Spleen (tissue), 11 donors: Measurements from ENCODE around the gene ANKRD31. TPM values are rescaled to one million over a fixed set of nuclear protein-coding genes. Genes with fewer than 3 reads are reported as not detected.

Experiments used
- DNase-seq: peaks from one replicate; pipeline ENCODE4 v3.0.0-alpha.2; 2020
- H3K27ac ChIP-seq, 8 donors: fragments of 200-600 bp; sonication (generic) in 7 of 8; 1 replicate in 4 of 8; 2 replicates in 4 of 8; pipeline versions ENCODE4 v1.5.0 to v1.8.0; 2016 to 2021; ENCODE audit warnings: inconsistent platforms in 4 of 8, mild to moderate bottlenecking in 4 of 8, moderate library complexity in 1 of 8
- H3K27me3 ChIP-seq, 7 donors: fragments of 200-600 bp; sonication (generic) in 6 of 7; replicated peaks in 1 of 7; 1 replicate in 4 of 7; 2 replicates in 3 of 7; pipeline versions ENCODE4 v1.5.0 to v1.8.0; 2016 to 2021; ENCODE audit warnings: inconsistent platforms in 3 of 7, mild to moderate bottlenecking in 1 of 7
- H3K36me3 ChIP-seq, 6 donors: fragments of 200-600 bp; sonication (generic) in 5 of 6; 1 replicate in 4 of 6; 2 replicates in 2 of 6; pipeline versions ENCODE4 v1.5.0 to v1.8.0; 2016 to 2021; ENCODE audit warnings: inconsistent platforms in 2 of 6
- H3K4me1 ChIP-seq, 6 donors: fragments of 200-600 bp; sonication (generic) in 5 of 6; 1 replicate in 3 of 6; 2 replicates in 3 of 6; pipeline versions ENCODE4 v1.5.0 to v1.8.0; 2016 to 2021; ENCODE audit warnings: inconsistent platforms in 3 of 6
- H3K4me3 ChIP-seq, 8 donors: fragments of 200-600 bp; sonication (generic) in 7 of 8; 1 replicate in 4 of 8; 2 replicates in 4 of 8; pipeline versions ENCODE4 v1.5.0 to v1.8.0; 2016 to 2021; ENCODE audit warnings: inconsistent platforms in 4 of 8, mild to moderate bottlenecking in 4 of 8, moderate library complexity in 2 of 8
- H3K9me3 ChIP-seq, 8 donors: fragments of 200-600 bp; sonication (generic) in 7 of 8; 1 replicate in 4 of 8; 2 replicates in 4 of 8; pipeline versions ENCODE4 v1.5.0 to v1.8.0; 2016 to 2021; ENCODE audit warnings: inconsistent platforms in 4 of 8
- CTCF ChIP-seq, 11 experiments: fragments of 200-600 bp in 7 of 11; fragments of 450-650 bp in 4 of 11; sonication (generic) in 4 of 11; IDR thresholded peaks in 8 of 11; conservative IDR thresholded peaks in 3 of 11; 1 replicate in 7 of 11; 2 replicates in 4 of 11; pipeline versions ENCODE4 v1.4.0 to v1.8.0; 2016 to 2021; ENCODE audit warnings: antibody characterized with exemption in 11 of 11, inconsistent platforms in 4 of 11, mild to moderate bottlenecking in 1 of 11
- POLR2A ChIP-seq, 3 donors: fragments of 450-650 bp; IDR thresholded peaks; one replicate each; pipeline ENCODE4 v1.5.1; 2017; ENCODE audit warnings: antibody characterized with exemption in 3 of 3, mild to moderate bottlenecking in 1 of 3
- POLR2AphosphoS5 ChIP-seq, 3 donors: sonication (generic); formaldehyde crosslinking; IDR thresholded peaks; one replicate each; pipeline ENCODE4 v1.5.1; 2017; ENCODE audit warnings: antibody characterized with exemption in 3 of 3
- WGBS, 5 donors: extraction: QIAGEN DNeasy Blood & Tissue Kit in 3 of 5; methylation state at CpG; one replicate each; pipeline versions ENCODE4 v1.1.5 to v1.1.7; 2013 to 2018; 5-methylcytosine and 5-hydroxymethylcytosine counted together
- intact Hi-C: fragments of 100-400 bp; cut with DNase I; formaldehyde crosslinking; loops from one replicate; pipeline ENCODE4 v1.15.0; 2023; ENCODE audit warnings: low total_unique reads
- polyA plus RNA-seq, 3 donors: library from polyadenylated mRNA; stranded (reverse); fragments of 200-250 nt; gene quantifications; one replicate each; pipeline ENCODE4 v1.2.1, GENCODE V29; 2013
- total RNA-seq, 7 donors: library from RNA; depleted of rRNA in 3 of 7; stranded (reverse); fragments of >200 nt in 3 of 7; fragmentation: NEBNext Ultra II Directional in 4 of 7; extraction: Animal tissue kit (Norgen Biotek cat#: 25700) in 4 of 7; gene quantifications; one replicate each; pipeline versions ENCODE4 v1.1.0 to v1.2.1, GENCODE V29; 2016 to 2021
- donor health status: healthy with polysubstance abuse.
- donor health status: DM: no; HTN: no; CAD: no; lungs with moderate emphysema.
- donor health status: DM: no; HTN: no; CAD: no.
- donor health status: Bipolar disorder and iron deficiency.
- donor health status: healthy.
- donor health status: DM: no; HTN: no; CAD: no.
- donor health status: DM: yes; HTN: yes; CAD: no.

The ANKRD31 gene
- total and polyA plus RNA-seq, 10 donors, result 0.03 to 0.51 (median 0.22) TPM

GRCh38 chr5:75243100-75243499 is 6.4 kb upstream of the ANKRD31 start:
- TF ChIP-seq POLR2A (IDR thresholded peaks at IDR 0.05) (no peak), POLR2AphosphoS5 (IDR thresholded peaks at IDR 0.05) (no peak), CTCF (IDR thresholded peaks at IDR 0.05 in 8 of 11, conservative IDR thresholded peaks at IDR 0.05 in 3 of 11) (no peak)
- no peak overlapping the region for H3K4me3 ChIP-seq
- no peak for DNase-seq
- 72 to 94% (median 87%) methylated on average over 1 of the region's 1 CpG for WGBS, 5 donors
- no peaks in the 10 kb centered on the region for H3K4me1 ChIP-seq
- H3K9me3 ChIP-seq, result no peaks in the 10 kb centered on the region
- no peak overlapping the region for H3K27ac ChIP-seq
- intact Hi-C loops, result loop anchor here (10.0 kb wide), 1 partner anchor 92 kb away; the partner anchor contains the start of gene HMGCR
- no peaks in the 10 kb centered on the region for H3K36me3 ChIP-seq
- peaks cover 0 to 4% (median 0%) of the 10 kb centered on the region in 7 donors for H3K27me3 ChIP-seq

DNA sequence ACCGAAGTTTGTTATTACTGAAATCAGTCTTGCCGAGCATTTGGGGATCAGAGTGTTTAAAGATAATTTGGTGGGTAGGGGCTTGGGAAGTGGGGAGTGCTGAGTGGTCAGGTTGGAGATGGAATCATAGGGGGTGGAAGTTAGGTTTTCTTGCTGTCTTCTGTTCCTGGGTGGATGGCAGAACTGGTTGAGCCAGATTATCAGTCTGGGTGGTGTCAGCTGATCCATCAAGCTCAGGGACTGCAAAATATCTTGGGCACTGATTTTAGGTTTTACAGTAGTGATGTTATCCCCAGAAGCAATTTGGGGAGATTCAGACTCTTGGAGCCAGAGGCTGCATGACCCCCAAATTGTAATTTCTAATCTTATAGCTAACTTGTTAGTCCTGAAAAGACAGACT is 5.4 kb upstream of the ANKRD31 start:
- Histone ChIP-seq H3K4me3 (no peak overlapping the region), H3K4me1 (peaks cover 0 to 9% (median 5%) of the 10 kb centered on the region in 6 donors), H3K27me3 (no peaks in the 10 kb centered on the region), H3K9me3 (no peaks in the 10 kb centered on the region), H3K27ac (no peak overlapping the region), H3K36me3 (no peaks in the 10 kb centered on the region)
- TF ChIP-seq CTCF (IDR thresholded peaks at IDR 0.05 in 8 of 11, conservative IDR thresholded peaks at IDR 0.05 in 3 of 11) (no peak), POLR2AphosphoS5 (IDR thresholded peaks at IDR 0.05) (no peak), POLR2A (IDR thresholded peaks at IDR 0.05) (no peak)
- DNase-seq, result no peak
- intact Hi-C loops, result loop anchor here (10.0 kb wide), 1 partner anchor 93 kb away; the partner anchor contains the start of gene HMGCR
- WGBS, 5 donors, result 84 to 93% (median 88%) methylated on average over 2 of the region's 2 CpGs

GRCh38 chr5:75239681-75240080 is 3.0 kb upstream of the ANKRD31 start:
- Histone ChIP-seq H3K27ac (no peak overlapping the region), H3K4me1 (peaks cover 0 to 23% (median 12%) of the 10 kb centered on the region in 6 donors), H3K36me3 (no peaks in the 10 kb centered on the region), H3K27me3 (no peaks in the 10 kb centered on the region), H3K9me3 (no peaks in the 10 kb centered on the region), H3K4me3 (no peak overlapping the region)
- no peak for DNase-seq
- intact Hi-C loops, result loop anchor here (10.0 kb wide), 1 partner anchor 95 kb away; the partner anchor contains the start of gene HMGCR
- TF ChIP-seq CTCF (IDR thresholded peaks at IDR 0.05 in 8 of 11, conservative IDR thresholded peaks at IDR 0.05 in 3 of 11) (no peak), POLR2AphosphoS5 (IDR thresholded peaks at IDR 0.05) (no peak), POLR2A (IDR thresholded peaks at IDR 0.05) (no peak)
- WGBS, 5 donors, result 89 to 98% (median 95%) methylated on average over 2 of the region's 2 CpGs

DNA sequence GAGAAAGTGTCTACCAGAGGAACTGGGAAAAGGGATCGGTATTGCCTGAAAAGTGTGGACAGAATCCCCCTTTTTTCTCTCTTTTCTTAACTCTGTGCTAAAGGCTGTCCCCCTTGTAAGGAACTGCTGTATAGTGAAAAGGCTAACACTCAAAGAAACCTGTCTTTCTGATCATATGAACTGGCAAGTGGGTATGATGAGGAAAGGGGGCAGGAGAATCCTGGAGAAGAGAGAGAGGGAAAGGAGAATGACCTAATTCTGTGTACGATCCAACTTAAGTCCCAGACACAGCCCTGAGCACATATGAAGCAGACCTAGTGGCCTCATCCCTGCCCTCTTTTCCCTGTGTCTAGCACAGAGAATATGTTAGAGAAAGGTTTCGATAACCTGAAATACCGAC is 967 bp downstream of the ANKRD31 start:
- H3K4me1 ChIP-seq, result peaks cover 0 to 23% (median 12%) of the 10 kb centered on the region in 6 donors
- TF ChIP-seq POLR2A (IDR thresholded peaks at IDR 0.05) (no peak), CTCF (IDR thresholded peaks at IDR 0.05 in 8 of 11, conservative IDR thresholded peaks at IDR 0.05 in 3 of 11) (no peak), POLR2AphosphoS5 (IDR thresholded peaks at IDR 0.05) (no peak)
- no peaks in the 10 kb centered on the region for H3K36me3 ChIP-seq
- intact Hi-C loops, result no loop called here
- DNase-seq, result no peak
- no peaks in the 10 kb centered on the region for H3K9me3 ChIP-seq
- 95 to 99% (median 96%) methylated on average over 4 of the region's 4 CpGs for WGBS, 5 donors
- H3K27ac ChIP-seq, result peak overlapping the region in 1 of 8 donors; percentile 83
- H3K4me3 ChIP-seq, result no peak overlapping the region
- H3K27me3 ChIP-seq, result no peaks in the 10 kb centered on the region
